ENCODE results near the gene PCP2.
A peak's percentile ranks its signal among the peaks of the same experiment; 100 is the strongest.

The PCP2 gene

DNA sequence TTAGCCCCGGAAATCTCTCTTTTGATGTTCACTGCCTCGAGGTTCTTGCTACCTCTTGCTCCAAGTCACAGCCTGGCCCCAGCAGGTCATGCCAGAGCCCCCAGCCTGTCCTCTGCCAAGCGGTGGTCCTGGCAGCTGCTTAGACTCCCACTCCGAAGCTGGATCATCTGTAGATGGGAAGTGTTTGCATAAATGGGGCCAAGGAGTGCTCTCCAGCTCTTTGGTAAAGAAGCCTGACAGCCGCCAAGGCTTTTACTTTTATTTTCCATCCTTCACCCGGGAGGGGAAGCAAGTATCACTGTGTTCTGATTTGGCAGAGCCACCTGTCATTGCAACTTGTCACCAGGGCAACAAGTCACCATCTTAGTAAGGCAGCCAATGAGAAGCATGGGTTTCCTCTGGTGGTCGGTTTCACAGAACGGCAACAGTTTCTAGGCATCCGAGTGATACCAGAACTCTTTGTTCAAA, 24.7 kb upstream of the PCP2 start:
- intact Hi-C loops (cut with DNase I; ENCODE audit: low total_unique reads) = no loop called here
- no peaks in the 10 kb centered on the region for H3K9me3 ChIP-seq
- no peak overlapping the region for H3K4me3 ChIP-seq
- no peak for DNase-seq
- no peaks in the 10 kb centered on the region for H3K4me1 ChIP-seq
- H3K27me3 ChIP-seq = peaks cover 0 to 24% of the 10 kb centered on the region in 2 donors
- TF ChIP-seq, protein P1, sequence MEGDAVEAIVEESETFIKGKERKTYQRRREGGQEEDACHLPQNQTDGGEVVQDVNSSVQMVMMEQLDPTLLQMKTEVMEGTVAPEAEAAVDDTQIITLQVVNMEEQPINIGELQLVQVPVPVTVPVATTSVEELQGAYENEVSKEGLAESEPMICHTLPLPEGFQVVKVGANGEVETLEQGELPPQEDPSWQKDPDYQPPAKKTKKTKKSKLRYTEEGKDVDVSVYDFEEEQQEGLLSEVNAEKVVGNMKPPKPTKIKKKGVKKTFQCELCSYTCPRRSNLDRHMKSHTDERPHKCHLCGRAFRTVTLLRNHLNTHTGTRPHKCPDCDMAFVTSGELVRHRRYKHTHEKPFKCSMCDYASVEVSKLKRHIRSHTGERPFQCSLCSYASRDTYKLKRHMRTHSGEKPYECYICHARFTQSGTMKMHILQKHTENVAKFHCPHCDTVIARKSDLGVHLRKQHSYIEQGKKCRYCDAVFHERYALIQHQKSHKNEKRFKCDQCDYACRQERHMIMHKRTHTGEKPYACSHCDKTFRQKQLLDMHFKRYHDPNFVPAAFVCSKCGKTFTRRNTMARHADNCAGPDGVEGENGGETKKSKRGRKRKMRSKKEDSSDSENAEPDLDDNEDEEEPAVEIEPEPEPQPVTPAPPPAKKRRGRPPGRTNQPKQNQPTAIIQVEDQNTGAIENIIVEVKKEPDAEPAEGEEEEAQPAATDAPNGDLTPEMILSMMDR (IDR thresholded peaks at IDR 0.05) = no peak
- no peak overlapping the region for H3K27ac ChIP-seq
- H3K36me3 ChIP-seq = no peaks in the 10 kb centered on the region

DNA sequence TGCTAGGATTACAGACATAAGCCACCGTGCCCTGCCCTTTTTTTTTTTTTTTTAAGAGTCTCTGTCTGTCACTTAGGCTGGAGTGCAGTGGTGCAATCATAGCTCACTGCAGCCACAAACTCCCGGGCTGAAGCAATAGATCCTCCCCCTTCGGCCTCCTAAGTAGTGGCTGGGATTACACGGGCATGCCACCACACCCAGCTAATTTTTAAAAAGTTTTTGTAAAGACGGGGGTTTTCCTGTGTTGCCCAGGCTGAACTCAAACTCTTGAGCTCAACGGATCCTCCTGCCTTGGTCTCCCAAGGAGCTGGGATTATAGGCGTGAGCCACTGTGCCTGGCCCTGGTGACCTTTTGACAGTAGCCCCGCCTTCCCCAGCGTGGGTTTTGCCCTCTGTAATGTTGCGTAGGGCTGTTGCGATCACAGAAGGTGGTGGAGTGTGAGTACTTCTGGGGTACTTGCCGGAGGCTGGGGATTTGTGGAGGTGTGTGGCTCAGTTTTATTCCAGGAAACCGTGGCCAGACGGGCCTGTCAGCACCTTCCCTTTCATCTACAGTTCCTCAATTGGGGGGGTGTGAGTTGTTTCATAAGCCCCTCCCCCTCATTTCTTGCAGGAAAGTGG, 23.7 kb upstream of the PCP2 start:
- no peak for DNase-seq
- peaks cover 0 to 28% of the 10 kb centered on the region in 2 donors for H3K27me3 ChIP-seq
- no peak overlapping the region for H3K4me3 ChIP-seq
- H3K27ac ChIP-seq = no peak overlapping the region
- no peaks in the 10 kb centered on the region for H3K9me3 ChIP-seq
- no peaks in the 10 kb centered on the region for H3K4me1 ChIP-seq
- TF ChIP-seq, protein P1 (IDR thresholded peaks at IDR 0.05) = no peak
- intact Hi-C loops (cut with DNase I; ENCODE audit: low total_unique reads) = no loop called here
- no peaks in the 10 kb centered on the region for H3K36me3 ChIP-seq

DNA sequence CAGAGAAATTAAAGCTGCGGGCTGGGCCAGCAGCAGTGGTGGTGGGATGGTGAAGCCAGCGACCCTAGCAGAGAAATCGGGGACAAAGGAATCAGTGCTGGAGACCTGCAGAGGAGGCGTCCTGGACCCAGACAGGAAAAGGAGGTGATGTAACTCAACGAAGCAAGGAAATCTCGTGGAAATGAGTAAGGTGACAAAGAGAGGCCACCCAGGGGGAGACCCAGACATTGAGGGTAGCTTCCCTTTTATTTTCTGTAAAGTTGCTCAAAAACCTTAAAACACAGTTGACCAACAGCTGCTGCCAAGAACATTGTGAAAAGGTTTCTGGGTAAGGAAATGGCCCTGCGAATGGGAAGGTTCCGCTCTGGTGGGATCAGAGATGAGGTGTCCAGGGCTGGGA, 22.1 kb upstream of the PCP2 start:
- Histone ChIP-seq H3K4me1 (no peaks in the 10 kb centered on the region), H3K36me3 (no peaks in the 10 kb centered on the region), H3K4me3 (no peak overlapping the region), H3K27me3 (peaks cover 0 to 37% of the 10 kb centered on the region in 2 donors), H3K27ac (no peak overlapping the region), H3K9me3 (no peaks in the 10 kb centered on the region)
- TF ChIP-seq, protein P1 (IDR thresholded peaks at IDR 0.05) = no peak
- no peak for DNase-seq
- intact Hi-C loops (cut with DNase I; ENCODE audit: low total_unique reads) = no loop called here

DNA sequence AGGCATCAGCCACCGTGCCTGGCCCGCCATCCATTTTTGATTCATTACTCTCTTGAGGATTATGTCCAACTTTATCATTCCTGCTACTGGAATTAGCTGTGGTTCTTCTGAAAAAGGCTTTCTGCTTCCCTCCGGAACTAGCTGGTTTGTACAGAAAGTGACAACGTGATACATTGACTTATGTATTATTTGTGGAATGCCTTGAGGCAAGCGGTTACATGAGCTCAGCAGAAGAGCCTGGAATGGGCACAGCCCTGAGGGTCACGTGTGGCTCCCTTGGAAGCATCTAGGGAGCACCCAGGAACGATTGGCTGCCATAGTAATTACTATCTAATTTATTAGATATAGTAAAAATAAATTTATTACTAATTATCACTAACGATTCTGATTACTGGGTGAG, 20.9 kb upstream of the PCP2 start:
- Histone ChIP-seq H3K27ac (no peak overlapping the region), H3K36me3 (no peaks in the 10 kb centered on the region), H3K4me3 (no peak overlapping the region), H3K27me3 (peaks cover 0 to 34% of the 10 kb centered on the region in 2 donors), H3K9me3 (no peaks in the 10 kb centered on the region), H3K4me1 (no peaks in the 10 kb centered on the region)
- TF ChIP-seq, protein P1 (IDR thresholded peaks at IDR 0.05) = no peak
- intact Hi-C loops (cut with DNase I; ENCODE audit: low total_unique reads) = no loop called here
- no peak for DNase-seq

DNA sequence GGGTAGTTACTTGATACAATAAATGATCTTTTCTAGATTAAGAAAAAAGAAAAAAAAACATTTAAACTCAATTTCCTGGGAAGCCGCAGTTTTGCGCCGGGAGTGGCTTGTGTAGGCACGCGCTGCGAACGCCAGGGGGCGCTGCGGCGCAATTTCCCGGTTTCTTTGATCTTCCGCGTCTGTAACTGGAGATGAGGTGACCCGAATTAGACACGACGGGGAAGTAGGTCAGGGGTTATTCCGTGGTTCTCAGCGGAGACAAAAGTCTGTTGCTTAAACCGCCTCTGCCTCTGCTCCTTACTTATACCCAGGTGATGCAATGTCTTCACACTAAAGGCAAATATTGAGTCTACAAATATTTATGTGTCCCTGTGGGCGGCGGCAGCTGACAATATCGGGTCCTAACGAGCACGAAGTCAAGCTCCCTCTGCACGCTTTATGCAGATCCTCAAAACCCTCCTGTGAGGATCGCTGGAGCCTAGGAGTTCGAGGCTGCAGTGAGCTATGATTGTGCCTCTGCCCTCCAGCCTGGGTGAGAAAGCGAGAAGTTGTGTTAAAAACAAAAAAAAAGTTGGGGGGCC, 18.6 kb upstream of the PCP2 start:
- peaks cover 0 to 7% (median 0%) of the 10 kb centered on the region in 3 donors for H3K36me3 ChIP-seq
- peak; percentile 67 to 80 for DNase-seq
- no peaks in the 10 kb centered on the region for H3K4me1 ChIP-seq
- peaks cover 0 to 48% of the 10 kb centered on the region in 2 donors for H3K27me3 ChIP-seq
- H3K27ac ChIP-seq = no peak overlapping the region
- no peaks in the 10 kb centered on the region for H3K9me3 ChIP-seq
- H3K4me3 ChIP-seq = no peak overlapping the region
- intact Hi-C loops (cut with DNase I; ENCODE audit: low total_unique reads) = no loop called here
- TF ChIP-seq, protein P1 (IDR thresholded peaks at IDR 0.05) = peak; percentile 87 to 97

All from tibial artery (tissue), 4 donors.